ENCODE measurements around the gene LHFPL5.

The LHFPL5 gene

GRCh38 chr6:35781290-35781689 lies 23.9 kb upstream of the LHFPL5 start:
- DNase-seq (ENCODE audit: low read depth in 1 of 2, low spot score in 1 of 2), result no peak
- TF ChIP-seq CTCF (IDR thresholded peaks at IDR 0.05; ENCODE audit: insufficient read depth, low read length) (no peak), GABPA (IDR thresholded peaks at IDR 0.05; ENCODE audit: low read depth) (no peak), POLR2AphosphoS5 (IDR thresholded peaks at IDR 0.05; ENCODE audit: low read depth) (no peak), REST (IDR thresholded peaks at IDR 0.05; ENCODE audit: insufficient replicate concordance, low read depth) (no peak), SPI1 (IDR thresholded peaks at IDR 0.05; ENCODE audit: borderline replicate concordance, low read depth) (no peak)
- no peak overlapping the region for H3K27ac ChIP-seq (replicated peaks)
- H3K27me3 ChIP-seq (ENCODE audit: insufficient read depth, poor library complexity, severe bottlenecking), result no peaks in the 10 kb centered on the region
- no peak overlapping the region for H3K4me3 ChIP-seq (replicated peaks; ENCODE audit: insufficient read depth, low read length)

GRCh38 chr6:35782424-35782823 lies 22.7 kb upstream of the LHFPL5 start:
- no peak for DNase-seq (ENCODE audit: low read depth in 1 of 2, low spot score in 1 of 2)
- TF ChIP-seq SPI1 (IDR thresholded peaks at IDR 0.05; ENCODE audit: borderline replicate concordance, low read depth), result no peak
- TF ChIP-seq POLR2AphosphoS5 (IDR thresholded peaks at IDR 0.05; ENCODE audit: low read depth), result no peak
- TF ChIP-seq GABPA (IDR thresholded peaks at IDR 0.05; ENCODE audit: low read depth), result no peak
- TF ChIP-seq REST (IDR thresholded peaks at IDR 0.05; ENCODE audit: insufficient replicate concordance, low read depth), result no peak
- TF ChIP-seq CTCF (IDR thresholded peaks at IDR 0.05; ENCODE audit: insufficient read depth, low read length), result no peak

GRCh38 chr6:35784200-35784599 lies 21.0 kb upstream of the LHFPL5 start:
- TF ChIP-seq GABPA (IDR thresholded peaks at IDR 0.05; ENCODE audit: low read depth), result no peak
- no peak for TF ChIP-seq REST (IDR thresholded peaks at IDR 0.05; ENCODE audit: insufficient replicate concordance, low read depth)
- TF ChIP-seq CTCF (IDR thresholded peaks at IDR 0.05; ENCODE audit: insufficient read depth, low read length), result no peak
- no peak for TF ChIP-seq POLR2AphosphoS5 (IDR thresholded peaks at IDR 0.05; ENCODE audit: low read depth)
- TF ChIP-seq SPI1 (IDR thresholded peaks at IDR 0.05; ENCODE audit: borderline replicate concordance, low read depth), result no peak
- DNase-seq (ENCODE audit: low read depth in 1 of 2, low spot score in 1 of 2), result no peak
- peaks cover 16% of the 10 kb centered on the region for H3K27me3 ChIP-seq (ENCODE audit: insufficient read depth, poor library complexity, severe bottlenecking)

More at GRCh38 chr6:35782424-35782823, 22.7 kb upstream of the LHFPL5 start:
- Histone ChIP-seq H3K27me3 (ENCODE audit: insufficient read depth, poor library complexity, severe bottlenecking) (peaks cover 8% of the 10 kb centered on the region), H3K4me3 (replicated peaks; ENCODE audit: insufficient read depth, low read length) (no peak overlapping the region), H3K27ac (replicated peaks) (no peak overlapping the region)

More at GRCh38 chr6:35784200-35784599, 21.0 kb upstream of the LHFPL5 start:
- Histone ChIP-seq H3K4me3 (replicated peaks; ENCODE audit: insufficient read depth, low read length) (no peak overlapping the region), H3K27ac (replicated peaks) (no peak overlapping the region)

Data from HL-60 (cell line).